GM12878 (cell line): Measurements from ENCODE around the gene ITGA4.

Experiments used
- CHD2 ChIP-seq: IDR thresholded peaks from 2 replicates; pipeline ENCODE4 v1.6.1; 2011; ENCODE audit warnings: low read depth, low read length, improper control_type of control experiment, borderline replicate concordance
- CREM ChIP-seq: IDR thresholded peaks from 2 replicates; pipeline ENCODE4 v1.6.1; 2014; ENCODE audit warnings: antibody characterized with exemption, low read depth
- E2F4 ChIP-seq: IDR thresholded peaks from 2 replicates; pipeline ENCODE4 v1.6.1; 2012; ENCODE audit warnings: low read depth, low read length, improper control_type of control experiment
- ETV6 ChIP-seq, 2 experiments: fragments of 450-650 bp in 1 of 2; IDR thresholded peaks in 1 of 2; conservative IDR thresholded peaks in 1 of 2; 2 replicates each; pipeline ENCODE4 v1.6.1; 2014; ENCODE audit warnings: antibody characterized with exemption in 1 of 2, borderline replicate concordance in 1 of 2, low read depth in 1 of 2, mild to moderate bottlenecking in 1 of 2, moderate library complexity in 1 of 2
- HDAC2 ChIP-seq: fragments of 200-600 bp; sonication (generic); IDR thresholded peaks from 2 replicates; pipeline ENCODE4 v1.6.1; 2017
- ZBTB40 ChIP-seq: fragments of 450-650 bp; IDR thresholded peaks from 2 replicates; pipeline ENCODE4 v1.6.1; 2016; ENCODE audit warnings: mild to moderate bottlenecking, moderate library complexity, borderline replicate concordance

- TF ChIP-seq ETV6 (conservative IDR thresholded peaks at IDR 0.05 in 1 of 2, IDR thresholded peaks at IDR 0.05 in 1 of 2; ENCODE audit: borderline replicate concordance in 1 of 2, low read depth in 1 of 2) = no peak
- TF ChIP-seq HDAC2 = no peak
- TF ChIP-seq ZBTB40 = no peak
- TF ChIP-seq E2F4 = no peak
- no peak for TF ChIP-seq CREM
- no peak for TF ChIP-seq CHD2
Measured at GRCh38 chr2:181465676-181466375, 8.6 kb downstream of the ITGA4 start.
